GM19035 (cell line): ENCODE measurements around the gene MLF2.
A peak's percentile ranks its signal among the peaks of the same experiment; 100 is the strongest.

ENCODE experiments used
- ATAC-seq: cut with Tn5 transposase; IDR thresholded peaks from one replicate; pipeline ENCODE4 v1.9.1; 2021; ENCODE audit not compliant: unreplicated experiment

The MLF2 gene

GRCh38 chr12:6752921-6753771, at the start of gene MLF2:
MLF2 (minus strand) TSS chr12:6753141; CDS start chr12:6752334, 807 bp downstream.
- peak; percentile 87 for ATAC-seq

GRCh38 chr12:6799147-6799546, 46.2 kb upstream of the MLF2 start:
- ATAC-seq, result no peak

- ATAC-seq, result no peak
Measured at GRCh38 chr12:6796576-6796975, 43.6 kb upstream of the MLF2 start.

GRCh38 chr12:6795088-6795487, 42.1 kb upstream of the MLF2 start:
- ATAC-seq, result no peak

- ATAC-seq, result no peak
Measured at GRCh38 chr12:6792522-6793201, 39.7 kb upstream of the MLF2 start.

- no peak for ATAC-seq
Measured at GRCh38 chr12:6791931-6792520, 39.1 kb upstream of the MLF2 start.

- ATAC-seq, result no peak
Measured at GRCh38 chr12:6790496-6791150, 37.7 kb upstream of the MLF2 start.

- no peak for ATAC-seq
Measured at GRCh38 chr12:6788972-6789924, 36.3 kb upstream of the MLF2 start, which contains the start of gene CD4. CD4 (plus strand) TSS chr12:6789528; CDS start chr12:6800139, 10,611 bp downstream.

GRCh38 chr12:6787309-6787708, 34.4 kb upstream of the MLF2 start:
- no peak for ATAC-seq

- no peak for ATAC-seq
Measured at GRCh38 chr12:6786416-6787094, 33.6 kb upstream of the MLF2 start.

GRCh38 chr12:6784761-6785160, 31.8 kb upstream of the MLF2 start:
- no peak for ATAC-seq

- no peak for ATAC-seq
Measured at GRCh38 chr12:6784296-6784695, 31.4 kb upstream of the MLF2 start.

- no peak for ATAC-seq
Measured at GRCh38 chr12:6783828-6784227, 30.9 kb upstream of the MLF2 start.

- no peak for ATAC-seq
Measured at GRCh38 chr12:6782850-6783566, 30.1 kb upstream of the MLF2 start.

GRCh38 chr12:6782119-6782518, 29.2 kb upstream of the MLF2 start:
- no peak for ATAC-seq

- ATAC-seq, result no peak
Measured at GRCh38 chr12:6780573-6780972, 27.6 kb upstream of the MLF2 start.

GRCh38 chr12:6779708-6780432, 26.9 kb upstream of the MLF2 start:
- ATAC-seq, result no peak
